Left forelimb (tissue), 1 donor: ENCODE measurements around the gene PAEP.
"Not testable (repeated sequence)": the region's sequence is repeated elsewhere in the genome, so short reads cannot be mapped to it uniquely, and the experiment has no call there.

Experiments used
- DNase-seq: peaks from one replicate; pipeline ENCODE4 v3.0.0-alpha.2; 2018; ENCODE audit warnings: low spot score

The PAEP gene

DNA sequence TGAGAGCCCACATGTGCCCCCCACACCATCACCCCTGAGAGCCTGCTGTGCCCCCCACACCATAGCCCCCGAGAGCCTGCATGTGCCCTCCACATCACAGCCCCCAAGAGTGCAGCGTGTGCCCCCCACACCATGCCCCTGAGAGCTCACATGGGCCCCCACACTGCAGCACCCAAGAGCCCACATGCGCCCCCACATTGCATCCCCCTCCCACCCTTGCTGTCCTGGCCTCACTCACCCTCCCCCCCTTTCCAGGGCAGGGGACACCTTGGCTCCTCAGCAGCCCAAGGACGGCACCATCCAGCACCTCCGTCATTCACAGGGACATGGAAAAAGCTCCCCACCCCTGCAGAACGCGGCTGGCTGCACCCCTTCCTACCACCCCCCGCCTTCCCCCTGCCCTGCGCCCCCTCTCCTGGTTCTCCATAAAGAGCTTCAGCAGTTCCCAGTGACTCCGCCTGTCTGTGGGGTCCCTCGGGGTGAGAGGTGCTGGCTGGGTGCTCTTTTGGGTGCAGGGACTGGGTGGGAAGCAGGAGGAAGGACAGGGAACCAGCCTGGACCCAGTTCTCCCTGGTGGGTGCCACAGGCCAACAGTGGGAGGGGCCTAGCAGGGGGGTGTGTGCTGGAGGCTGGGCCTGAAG, 35.3 kb upstream of the PAEP start:
- DNase-seq: no peak

DNA sequence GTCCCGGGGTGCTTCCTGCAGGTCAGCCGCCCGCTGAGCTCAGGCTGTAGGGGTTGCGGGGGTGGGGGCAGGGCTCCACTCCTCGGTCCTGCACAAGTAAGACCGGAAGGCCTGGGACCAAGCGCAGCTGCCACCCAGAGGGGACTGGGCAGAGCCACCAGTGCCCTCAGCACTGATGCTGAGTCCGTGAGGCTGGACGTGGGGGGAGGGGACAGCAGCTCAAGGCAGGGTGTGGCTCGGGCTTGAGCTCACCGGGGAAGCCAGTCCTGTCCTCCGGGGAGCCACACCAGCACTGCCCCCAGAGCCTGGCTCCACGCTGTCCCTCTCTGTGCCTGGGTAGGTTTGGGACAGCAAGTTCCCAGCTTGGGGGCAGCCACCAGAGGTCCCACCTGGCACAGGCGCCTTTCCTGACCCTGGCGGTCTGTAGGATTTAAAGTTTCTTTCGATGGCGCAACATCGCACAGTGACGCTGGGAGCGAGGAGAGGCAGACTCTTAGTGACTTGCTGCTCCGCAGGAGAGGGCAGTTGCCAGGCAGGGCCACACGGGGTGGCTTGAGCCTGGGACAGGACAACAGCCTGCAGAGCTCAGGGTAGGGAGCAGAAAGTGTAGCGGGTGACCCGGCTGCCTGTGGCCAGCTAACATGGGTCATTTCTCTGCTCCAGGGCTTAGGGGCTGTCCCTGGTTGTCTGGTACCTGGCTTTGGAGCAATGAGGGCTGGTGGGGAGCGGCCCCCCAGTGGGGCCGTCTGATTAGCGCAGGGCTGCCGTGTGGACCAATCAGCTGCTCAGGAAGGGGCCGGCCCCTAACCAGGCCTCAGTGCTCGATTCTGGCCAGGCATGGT, 34.6 kb upstream of the PAEP start:
- DNase-seq: no peak

DNA sequence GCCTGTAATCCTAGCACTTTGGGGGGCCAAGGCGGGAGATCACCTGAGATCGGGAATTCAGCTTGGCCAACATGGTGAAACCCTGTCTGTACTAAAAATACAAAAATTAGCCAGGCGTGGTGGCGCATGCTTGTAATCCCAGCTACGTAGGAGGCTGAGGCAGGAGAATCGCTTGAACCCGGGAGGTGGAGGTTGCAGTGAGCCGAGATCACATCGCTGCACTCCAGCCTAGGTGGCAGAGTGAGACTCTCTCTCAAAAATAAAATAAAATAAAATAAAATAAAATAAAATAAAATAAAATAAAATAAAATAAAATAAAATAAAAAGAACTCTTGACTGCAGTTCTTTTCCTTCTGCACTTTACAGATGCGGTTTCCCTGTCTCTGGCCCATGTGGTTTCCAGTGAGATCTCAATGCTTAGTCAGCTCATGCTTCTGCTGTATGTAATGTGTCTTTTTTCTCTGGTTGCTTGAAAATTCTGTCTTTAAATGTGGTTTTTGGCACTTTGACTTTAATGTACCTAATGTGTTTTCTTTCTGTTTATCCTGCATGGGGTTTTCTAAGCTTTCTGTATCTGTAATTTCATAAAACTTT, 32.6 kb upstream of the PAEP start:
- DNase-seq: not testable (repeated sequence)

DNA sequence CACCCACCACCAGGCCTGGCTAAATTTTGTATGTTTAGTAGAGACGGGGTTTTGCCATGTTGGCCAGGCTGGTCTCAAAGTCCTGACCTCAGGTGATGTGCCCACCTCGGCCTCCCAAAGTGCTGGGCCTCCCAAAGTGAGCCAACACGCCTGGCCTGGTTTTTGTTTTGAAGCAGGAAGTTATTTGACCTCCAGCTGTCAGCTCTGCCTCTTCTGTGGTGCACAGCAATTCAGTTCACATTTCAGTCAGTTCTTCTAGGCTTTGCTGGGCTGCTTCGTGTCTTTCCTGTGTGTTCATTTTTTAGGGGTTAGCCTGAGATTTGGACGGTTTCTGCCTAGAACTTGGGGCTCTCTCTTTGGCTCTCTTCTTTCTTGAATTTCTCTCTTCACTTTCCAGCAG, 31.4 kb upstream of the PAEP start:
- DNase-seq: no peak

DNA sequence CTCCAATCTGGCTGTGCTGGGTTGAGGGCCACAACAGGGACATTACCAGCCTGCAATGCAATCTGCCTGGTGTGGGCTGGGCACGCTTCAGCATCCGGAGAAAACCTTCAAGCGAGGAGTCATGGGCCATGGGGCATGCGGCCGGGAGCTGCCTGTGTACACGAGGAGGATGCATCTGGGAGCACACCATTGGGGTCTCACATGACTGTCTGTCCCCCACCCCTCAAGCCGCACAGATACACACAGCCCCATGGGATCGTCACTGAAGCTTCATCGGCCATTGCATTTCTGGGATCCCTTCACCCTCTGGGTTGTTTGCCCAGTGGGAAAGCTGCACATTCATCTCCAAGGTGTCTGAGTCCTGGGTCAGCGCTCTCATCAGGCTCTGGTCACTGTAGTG, 30.5 kb upstream of the PAEP start:
- DNase-seq: no peak

DNA sequence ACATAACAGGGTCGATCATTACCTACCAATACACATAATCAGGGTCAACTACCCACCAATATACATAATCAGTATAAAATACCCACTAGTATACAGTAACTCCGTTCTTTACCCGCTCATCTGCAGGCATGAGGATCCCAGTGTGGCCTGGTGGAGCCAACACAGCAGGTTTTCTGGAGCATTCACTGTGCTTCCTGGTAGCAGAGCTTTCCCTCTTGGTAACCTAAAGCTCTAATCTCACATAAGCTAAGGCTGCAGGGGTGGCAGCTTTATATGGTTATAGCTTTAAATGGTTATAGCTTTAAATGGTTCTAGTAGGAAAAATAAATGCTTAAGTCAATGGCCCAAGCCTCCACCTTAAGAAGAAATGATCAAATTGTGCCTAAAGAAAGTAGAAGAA, 28.4 kb upstream of the PAEP start:
- DNase-seq: no peak

DNA sequence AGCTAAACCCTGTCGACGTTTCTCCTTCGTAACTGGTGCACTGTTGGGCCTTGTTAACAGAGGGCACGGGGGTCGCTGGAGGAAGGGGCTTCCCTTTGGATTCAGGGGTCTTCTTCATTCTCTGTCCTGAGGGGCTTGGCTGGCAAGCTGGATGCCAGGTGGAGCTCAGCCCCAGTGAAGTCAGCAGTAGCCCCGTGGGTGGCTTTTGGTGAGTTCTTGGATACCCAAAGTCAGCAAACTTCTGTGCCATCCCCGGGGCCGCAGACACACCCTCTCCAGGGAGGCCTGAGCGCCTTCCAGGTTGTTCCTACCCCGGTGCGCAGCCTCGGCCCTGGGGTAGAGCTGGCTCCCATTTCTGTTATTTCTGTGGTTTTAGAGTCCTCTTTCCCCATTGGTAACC, 27.9 kb upstream of the PAEP start:
- DNase-seq: no peak

DNA sequence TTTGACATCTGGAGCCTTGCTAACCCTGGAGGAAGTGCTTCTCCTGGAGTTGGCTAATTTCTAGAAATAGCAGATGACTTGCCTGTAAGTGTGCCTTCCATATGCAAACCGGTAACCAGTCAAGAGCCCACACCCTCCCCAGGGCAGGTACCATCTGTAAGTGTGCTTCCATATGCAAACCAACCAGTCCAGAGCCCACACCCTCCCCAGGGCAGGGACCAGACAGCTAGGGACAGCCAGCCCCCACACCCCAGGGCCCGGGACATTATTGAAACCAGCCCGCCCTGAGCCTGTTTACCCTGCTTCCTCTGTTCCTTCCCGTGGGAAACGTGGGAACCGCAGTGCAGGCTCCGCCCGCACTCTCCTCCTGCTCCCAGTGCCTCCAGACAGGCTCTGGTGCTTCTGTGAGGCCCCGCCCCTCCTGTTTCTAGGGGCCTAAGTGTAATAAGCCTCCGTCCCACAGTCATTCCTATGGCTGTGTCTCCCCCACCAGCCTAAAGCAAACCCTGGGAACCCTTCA, 27.3 kb upstream of the PAEP start:
- DNase-seq: not testable (repeated sequence)

DNA sequence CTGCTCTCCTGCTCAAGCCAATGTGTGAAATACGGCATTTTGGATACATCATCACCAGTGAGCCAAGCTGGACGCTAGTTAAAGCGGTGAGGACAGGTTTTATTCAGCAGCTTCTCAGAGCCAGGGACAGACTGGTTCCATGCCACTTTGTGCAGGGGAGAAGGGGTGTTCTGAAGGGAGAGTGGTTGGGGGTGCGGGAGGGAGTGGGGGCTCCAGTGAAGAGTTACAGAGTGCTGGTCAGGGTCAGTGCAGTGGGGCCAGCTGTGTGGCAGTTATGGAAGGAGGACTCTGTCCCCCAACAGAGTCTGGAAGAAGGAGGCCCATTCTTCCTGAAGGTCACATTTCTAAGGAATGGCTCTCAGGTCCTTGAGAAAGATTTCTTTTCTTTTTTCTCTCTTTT, 26.7 kb upstream of the PAEP start:
- DNase-seq: not testable (repeated sequence)

DNA sequence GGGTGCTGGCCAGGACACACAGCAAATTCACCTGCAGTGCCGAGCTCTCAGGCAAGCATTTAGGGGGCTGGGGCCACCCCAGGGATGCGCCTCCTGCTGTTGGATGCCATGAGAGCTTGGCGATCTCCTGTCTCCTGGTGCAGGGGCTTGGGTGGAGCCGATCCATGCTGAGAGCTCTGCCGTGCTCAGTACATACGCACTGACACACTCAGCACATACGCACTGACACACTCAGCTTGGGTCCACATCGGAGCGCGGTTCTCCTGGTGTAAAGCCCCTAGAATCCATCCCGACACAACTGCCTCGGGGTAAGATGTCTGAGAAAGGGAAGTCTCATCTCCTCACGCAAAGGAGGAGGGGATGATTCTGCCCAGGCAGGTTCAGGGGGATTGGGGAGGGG, 25.9 kb upstream of the PAEP start:
- not testable (repeated sequence) for DNase-seq

DNA sequence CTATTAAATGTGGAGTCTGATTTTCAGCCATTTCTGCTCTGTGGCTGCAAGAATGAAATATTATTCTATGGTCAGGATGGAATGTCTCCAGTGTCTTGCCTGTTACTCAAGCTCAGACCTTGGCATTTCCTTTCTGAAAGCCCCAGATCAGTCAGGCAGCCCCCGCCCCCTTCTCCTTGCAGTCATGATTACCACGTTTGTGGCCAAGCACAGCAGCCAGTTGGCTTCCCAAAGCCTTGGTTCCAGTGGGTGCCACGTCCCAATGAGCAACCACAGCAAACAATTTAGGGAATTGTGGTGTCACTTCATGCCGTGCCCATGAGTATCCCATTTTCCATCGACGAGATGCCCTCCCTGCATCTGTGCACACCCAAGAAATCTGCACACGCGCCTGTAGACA, 25.3 kb upstream of the PAEP start:
- no peak for DNase-seq

DNA sequence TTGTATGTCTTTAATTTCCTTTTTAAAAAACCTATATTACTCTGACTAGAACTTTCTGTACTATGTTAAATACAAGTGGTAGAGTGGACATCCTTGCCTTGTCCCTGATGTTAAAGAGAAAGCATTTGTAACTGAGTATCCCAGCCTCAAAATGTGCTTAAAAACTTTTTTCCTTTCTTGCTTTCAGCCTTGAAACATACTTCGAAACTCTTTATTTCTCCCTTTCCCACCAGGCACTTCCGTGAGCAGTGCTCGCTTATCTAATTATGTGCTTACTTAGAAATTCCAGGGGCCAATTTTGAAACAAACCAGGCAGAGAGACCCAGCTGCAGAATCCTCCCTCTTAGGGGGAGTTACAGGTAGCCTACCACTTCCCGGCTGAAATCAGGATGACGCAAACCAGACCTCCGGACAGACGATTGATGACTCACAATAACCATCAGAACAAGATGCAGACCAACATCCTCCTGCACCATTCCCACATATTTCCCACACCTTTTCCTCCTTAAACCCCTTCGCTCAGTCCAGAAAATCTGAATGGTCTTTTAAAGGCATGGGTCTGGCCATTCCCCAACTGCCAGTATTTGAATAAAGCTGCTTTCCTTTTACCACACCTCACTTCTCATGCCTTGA, 18.2 kb upstream of the PAEP start:
- not testable (repeated sequence) for DNase-seq

DNA sequence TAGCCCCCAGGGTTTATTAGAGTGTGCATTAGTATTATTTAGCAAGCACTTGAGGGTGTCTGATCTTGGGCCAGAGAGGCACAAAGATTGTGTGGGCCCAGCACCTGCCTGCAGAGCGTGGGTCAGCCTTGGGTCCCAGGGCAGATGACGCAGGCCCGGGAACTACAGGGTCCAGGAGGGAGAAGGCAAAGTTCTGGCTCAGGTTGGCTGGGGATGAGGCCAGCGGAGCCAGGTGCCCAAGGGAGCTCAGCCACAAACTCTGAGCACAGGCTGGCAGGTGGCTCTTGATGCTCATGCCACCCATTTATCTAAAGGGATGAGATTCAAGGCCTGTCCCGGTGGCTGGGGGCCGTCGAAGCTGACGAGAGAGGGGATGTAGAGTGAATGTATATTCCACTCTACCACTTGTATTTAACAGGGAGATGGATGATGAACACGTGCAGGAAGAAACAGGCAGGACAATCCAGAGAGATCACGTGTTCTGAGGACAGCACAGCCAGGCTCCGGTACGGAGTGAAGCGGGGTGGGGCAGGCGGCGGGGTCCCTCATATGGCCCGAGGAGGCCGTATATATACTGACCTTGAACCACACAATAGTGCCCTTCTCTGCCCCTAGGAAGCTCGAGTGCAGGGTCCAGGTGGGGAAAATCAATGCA, 16.4 kb upstream of the PAEP start:
- no peak for DNase-seq

DNA sequence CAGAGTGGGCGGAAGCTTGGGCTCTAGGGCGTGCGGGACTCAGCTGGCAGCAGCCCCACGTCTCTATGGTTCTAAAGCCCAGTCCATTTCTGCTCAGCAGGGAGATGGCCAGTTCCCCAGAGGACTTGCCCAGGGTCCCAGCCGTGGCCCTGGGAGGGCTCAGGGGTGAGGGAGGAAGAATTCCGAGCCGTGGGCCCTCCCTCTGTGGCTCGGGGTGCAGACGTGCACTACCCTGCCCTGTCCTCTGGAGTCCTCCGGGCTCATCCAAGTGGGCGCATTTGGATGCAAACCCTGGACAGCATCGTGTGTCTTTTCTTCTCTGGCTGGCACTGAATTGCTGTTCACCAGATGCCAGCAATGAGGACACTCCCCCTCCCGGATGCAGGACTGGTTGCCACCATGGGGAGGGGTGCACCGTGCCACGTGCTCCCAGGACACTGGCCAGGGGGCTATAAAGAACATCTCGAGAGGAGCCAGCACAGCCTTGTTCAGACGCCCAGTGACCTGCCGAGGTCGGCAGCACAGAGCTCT, 15.8 kb upstream of the PAEP start, which contains the start of gene OBP2A:
Gene OBP2A, plus strand, starts transcription at position 481 of the 531 bp plus-strand sequence. CDS start 55 bp downstream, outside the sequence.
- not testable (repeated sequence) for DNase-seq

DNA sequence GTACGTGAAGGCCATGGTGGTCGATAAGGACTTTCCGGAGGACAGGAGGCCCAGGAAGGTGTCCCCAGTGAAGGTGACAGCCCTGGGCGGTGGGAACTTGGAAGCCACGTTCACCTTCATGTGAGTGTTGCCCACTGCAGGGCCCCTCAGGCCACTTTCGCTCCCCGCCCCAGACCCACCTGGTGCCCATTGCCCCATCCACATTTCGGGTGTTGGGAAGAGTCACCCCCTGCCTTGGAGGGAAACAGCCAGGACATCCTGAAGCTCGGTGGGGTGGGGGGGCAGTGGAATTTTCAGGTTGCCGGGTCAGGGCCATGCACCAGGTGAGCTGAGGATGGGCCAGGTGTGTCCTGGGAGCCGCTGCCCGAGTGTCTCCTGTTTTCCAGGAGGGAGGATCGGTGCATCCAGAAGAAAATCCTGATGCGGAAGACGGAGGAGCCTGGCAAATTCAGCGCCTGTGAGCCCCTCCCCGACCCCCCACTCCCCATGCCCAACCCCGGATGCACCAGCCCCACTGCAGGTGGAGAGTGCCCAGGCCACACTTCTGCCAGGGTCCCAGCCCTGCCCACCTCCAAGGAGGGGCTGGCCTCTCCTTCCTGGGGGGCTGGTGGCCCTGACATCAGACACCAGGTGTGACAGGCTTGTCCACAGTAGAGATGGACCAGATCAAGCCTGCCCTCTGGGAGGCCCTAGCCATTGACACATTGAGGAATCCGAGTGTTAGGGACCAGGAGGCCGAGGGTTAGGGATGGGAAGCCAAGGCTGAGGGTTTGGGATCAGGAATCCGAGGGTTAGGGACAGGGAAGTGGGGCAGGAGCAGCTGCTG, 14.6 kb upstream of the PAEP start:
- DNase-seq: not testable (repeated sequence)

DNA sequence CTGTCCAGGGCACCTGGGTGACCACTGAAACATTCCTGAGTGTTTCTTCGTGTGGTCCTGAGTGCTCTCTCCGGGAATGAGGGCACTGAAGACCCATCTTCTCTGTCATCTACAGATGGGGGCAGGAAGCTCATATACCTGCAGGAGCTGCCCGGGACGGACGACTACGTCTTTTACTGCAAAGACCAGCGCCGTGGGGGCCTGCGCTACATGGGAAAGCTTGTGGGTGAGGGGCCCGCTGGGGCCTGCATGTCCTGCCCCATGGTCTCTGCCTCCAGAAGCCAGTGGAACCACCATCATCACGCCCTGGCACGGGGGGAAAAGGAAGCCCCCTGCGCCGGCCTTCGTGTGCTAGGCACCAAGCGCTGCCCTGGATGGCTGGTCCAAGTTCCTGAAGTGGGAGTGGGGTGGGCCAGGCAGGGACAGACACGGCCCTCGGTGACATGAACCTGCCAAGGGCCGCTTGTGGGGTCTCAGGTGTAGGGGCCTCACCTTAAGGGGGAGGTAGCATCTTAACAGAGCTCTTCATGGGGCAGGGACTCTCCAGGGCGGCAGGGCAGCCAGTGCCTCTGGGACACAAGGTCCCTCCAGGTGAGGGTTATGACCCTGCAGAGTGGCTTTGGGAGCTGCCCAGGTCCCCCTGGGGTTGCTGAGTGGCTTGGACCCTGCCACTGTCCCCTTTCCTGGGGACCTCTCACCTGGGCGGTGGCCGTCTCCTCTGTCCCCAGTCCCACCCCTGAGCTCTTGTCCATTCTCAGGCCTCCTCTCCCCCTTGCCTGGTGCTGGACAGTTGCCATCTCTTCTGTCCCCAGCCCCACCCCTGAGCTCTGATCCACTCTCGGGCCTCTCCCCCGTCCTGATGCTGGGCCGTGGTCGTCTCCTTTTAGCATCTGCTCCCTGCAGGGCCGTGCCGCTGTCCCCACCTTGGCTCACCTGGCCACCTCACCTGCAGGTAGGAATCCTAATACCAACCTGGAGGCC, 13.5 kb upstream of the PAEP start:
- DNase-seq: no peak

DNA sequence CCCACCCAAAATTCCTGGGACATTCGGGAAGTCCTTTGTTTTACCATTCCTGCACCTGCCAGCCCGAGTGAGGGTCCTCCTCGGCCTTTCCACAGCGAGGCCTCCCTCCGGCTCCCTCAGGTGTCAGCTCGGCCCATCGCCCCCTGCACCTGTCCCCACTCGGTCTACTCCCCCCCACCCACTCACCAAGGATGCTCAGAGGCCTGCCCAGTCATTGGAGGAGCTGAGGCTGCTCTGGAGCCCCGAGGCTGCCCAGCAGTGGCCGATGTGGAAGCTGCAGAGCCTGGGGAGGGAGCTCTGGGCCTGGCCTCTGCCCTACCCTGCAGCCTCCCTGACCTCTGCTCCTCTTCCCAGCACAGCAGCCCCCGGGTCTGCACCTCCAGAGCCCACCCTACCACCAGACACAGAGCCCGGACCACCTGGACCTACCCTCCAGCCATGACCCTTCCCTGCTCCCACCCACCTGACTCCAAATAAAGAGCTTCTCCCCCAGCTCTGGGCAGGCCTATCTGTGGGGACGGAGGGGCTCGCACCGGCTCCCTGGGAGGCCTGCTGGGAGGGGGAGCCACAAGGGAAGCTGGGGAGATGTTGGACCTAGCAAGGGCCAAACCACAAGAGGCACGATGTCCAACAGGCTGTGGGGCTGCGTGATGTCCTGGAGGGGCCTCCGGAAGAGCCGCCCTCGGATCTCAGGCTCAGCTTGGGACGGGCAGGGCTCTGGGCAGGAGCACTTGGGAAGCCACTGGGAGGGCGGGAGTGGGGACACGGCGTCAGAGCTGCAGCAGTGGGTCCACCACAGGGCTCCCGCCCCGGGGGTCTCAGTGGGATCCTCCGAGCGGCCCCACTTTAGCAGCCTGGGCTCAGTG, 11.8 kb upstream of the PAEP start:
- DNase-seq: not testable (repeated sequence)

DNA sequence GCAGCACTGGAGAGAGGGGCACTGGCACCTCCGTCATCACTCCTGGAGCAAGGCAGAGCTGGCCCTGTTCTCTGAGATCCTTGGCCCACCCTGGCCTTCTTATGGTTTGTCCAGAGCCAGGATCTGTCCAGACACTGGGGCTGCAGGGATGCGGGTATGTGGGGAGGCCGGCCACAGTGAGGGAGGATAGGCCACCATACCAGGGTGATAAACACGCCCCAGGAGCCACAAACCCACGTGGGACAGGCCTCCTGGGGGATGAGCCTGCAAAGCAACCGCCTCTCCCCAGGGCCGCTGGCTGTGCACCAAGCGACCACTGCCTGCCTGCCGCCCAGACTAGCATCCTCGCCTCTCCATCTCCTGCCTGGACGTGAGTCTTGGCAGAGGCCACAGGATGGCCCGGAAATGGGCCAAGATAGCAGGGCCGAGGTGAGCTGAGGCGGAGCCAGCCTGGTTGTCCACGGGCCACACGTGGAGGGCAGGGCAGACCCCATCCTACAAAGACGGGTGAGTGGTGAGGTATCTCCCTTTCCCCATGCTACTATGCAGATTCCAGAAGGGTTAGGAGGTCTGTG, 11.1 kb upstream of the PAEP start:
- DNase-seq: no peak
